Trophoblast cell (in vitro differentiated cells and primary cell): Measurements from ENCODE around the gene CCDC137.

Experiments
- DNase-seq, 2 donors: peaks; one replicate each; pipeline ENCODE4 v3.0.0-alpha.2; 2016
- H2AFZ ChIP-seq: 2 replicates; pipeline ENCODE4 v1.6.1; 2013; ENCODE audit warnings: low read length, moderate library complexity, mild to moderate bottlenecking; ENCODE audit not compliant: insufficient read depth, poor library complexity
- H2AK5ac ChIP-seq: 2 replicates; pipeline ENCODE4 v1.6.1; 2013; ENCODE audit warnings: mild to moderate bottlenecking, low read length
- H2BK120ac ChIP-seq: 2 replicates; pipeline ENCODE4 v1.6.1; 2013; ENCODE audit warnings: low read length, mild to moderate bottlenecking, moderate library complexity; ENCODE audit not compliant: insufficient read depth, poor library complexity
- H2BK12ac ChIP-seq: 2 replicates; pipeline ENCODE4 v1.6.1; 2013; ENCODE audit warnings: mild to moderate bottlenecking, low read length, moderate library complexity
- H2BK5ac ChIP-seq: 2 replicates; pipeline ENCODE4 v1.6.1; 2013; ENCODE audit warnings: low read length, low read depth, moderate library complexity, mild to moderate bottlenecking; ENCODE audit not compliant: poor library complexity
- H3K14ac ChIP-seq: 2 replicates; pipeline ENCODE4 v1.6.1; 2013; ENCODE audit warnings: mild to moderate bottlenecking, low read length
- H3K18ac ChIP-seq: 2 replicates; pipeline ENCODE4 v1.6.1; 2013; ENCODE audit warnings: mild to moderate bottlenecking, low read length
- H3K23ac ChIP-seq: 2 replicates; pipeline ENCODE4 v1.6.1; 2013; ENCODE audit warnings: low read length
- H3K27ac ChIP-seq: 2 replicates; pipeline ENCODE4 v1.5.1; 2013; ENCODE audit warnings: low read depth, mild to moderate bottlenecking, inconsistent platforms, low read length, moderate library complexity
- H3K27me3 ChIP-seq: 2 replicates; pipeline ENCODE4 v1.6.1; 2013; ENCODE audit warnings: inconsistent platforms, mild to moderate bottlenecking, low read length, moderate library complexity; ENCODE audit not compliant: insufficient read depth
- H3K36me3 ChIP-seq, 2 experiments: 1 replicate in 1 of 2; 2 replicates in 1 of 2; pipeline ENCODE4 v1.6.1; 2013; ENCODE audit warnings: low read length in 2 of 2, mild to moderate bottlenecking in 2 of 2, moderate library complexity in 1 of 2; ENCODE audit not compliant: insufficient read depth in 2 of 2, control insufficient read depth in 1 of 2
- H3K4ac ChIP-seq: 2 replicates; pipeline ENCODE4 v1.6.1; 2013; ENCODE audit warnings: low read depth, mild to moderate bottlenecking, low read length, moderate library complexity
- H3K4me1 ChIP-seq, 2 experiments: 1 replicate in 1 of 2; 2 replicates in 1 of 2; pipeline ENCODE4 v1.6.1; 2013; ENCODE audit warnings: low read length in 2 of 2, mild to moderate bottlenecking in 2 of 2, moderate library complexity in 1 of 2; ENCODE audit not compliant: insufficient read depth in 2 of 2, control insufficient read depth in 1 of 2
- H3K4me2 ChIP-seq: 2 replicates; pipeline ENCODE4 v1.6.1; 2013; ENCODE audit warnings: inconsistent platforms, mild to moderate bottlenecking, low read length, moderate library complexity
- H3K4me3 ChIP-seq: 2 replicates; pipeline ENCODE4 v1.5.1; 2013; ENCODE audit warnings: mild to moderate bottlenecking, low read depth, low read length, inconsistent platforms
- H3K79me1 ChIP-seq: one replicate; pipeline ENCODE4 v1.6.1; 2013; ENCODE audit warnings: low read length
- H3K79me2 ChIP-seq: 2 replicates; pipeline ENCODE4 v1.6.1; 2013; ENCODE audit warnings: low read length, mild to moderate bottlenecking; ENCODE audit not compliant: control insufficient read depth, insufficient read depth, poor library complexity
- H3K9ac ChIP-seq: 2 replicates; pipeline ENCODE4 v1.6.1; 2013; ENCODE audit warnings: mild to moderate bottlenecking, low read length
- H3K9me3 ChIP-seq: 2 replicates; pipeline ENCODE4 v1.6.1; 2013; ENCODE audit warnings: low read depth, mild to moderate bottlenecking, control low read depth, inconsistent platforms, low read length; ENCODE audit not compliant: insufficient read depth
- H4K12ac ChIP-seq: 2 replicates; pipeline ENCODE4 v1.6.1; 2013; ENCODE audit warnings: low read depth, mild to moderate bottlenecking, low read length, moderate library complexity
- H4K8ac ChIP-seq: 2 replicates; pipeline ENCODE4 v1.6.1; 2013; ENCODE audit warnings: low read depth, mild to moderate bottlenecking, low read length, moderate library complexity
- H4K91ac ChIP-seq: one replicate; pipeline ENCODE4 v1.6.1; 2013; ENCODE audit warnings: low read depth, mild to moderate bottlenecking, low read length, moderate library complexity
- WGBS: extraction: QIAGEN DNeasy Blood & Tissue Kit; methylation state at CpG from one replicate; pipeline ENCODE4 v1.1.7; 2013; ENCODE audit warnings: missing lambda C conversion rate; ENCODE audit not compliant: insufficient read length, insufficient coverage; ENCODE audit errors: extremely low coverage; 5-methylcytosine and 5-hydroxymethylcytosine counted together

Gene CCDC137

DNA sequence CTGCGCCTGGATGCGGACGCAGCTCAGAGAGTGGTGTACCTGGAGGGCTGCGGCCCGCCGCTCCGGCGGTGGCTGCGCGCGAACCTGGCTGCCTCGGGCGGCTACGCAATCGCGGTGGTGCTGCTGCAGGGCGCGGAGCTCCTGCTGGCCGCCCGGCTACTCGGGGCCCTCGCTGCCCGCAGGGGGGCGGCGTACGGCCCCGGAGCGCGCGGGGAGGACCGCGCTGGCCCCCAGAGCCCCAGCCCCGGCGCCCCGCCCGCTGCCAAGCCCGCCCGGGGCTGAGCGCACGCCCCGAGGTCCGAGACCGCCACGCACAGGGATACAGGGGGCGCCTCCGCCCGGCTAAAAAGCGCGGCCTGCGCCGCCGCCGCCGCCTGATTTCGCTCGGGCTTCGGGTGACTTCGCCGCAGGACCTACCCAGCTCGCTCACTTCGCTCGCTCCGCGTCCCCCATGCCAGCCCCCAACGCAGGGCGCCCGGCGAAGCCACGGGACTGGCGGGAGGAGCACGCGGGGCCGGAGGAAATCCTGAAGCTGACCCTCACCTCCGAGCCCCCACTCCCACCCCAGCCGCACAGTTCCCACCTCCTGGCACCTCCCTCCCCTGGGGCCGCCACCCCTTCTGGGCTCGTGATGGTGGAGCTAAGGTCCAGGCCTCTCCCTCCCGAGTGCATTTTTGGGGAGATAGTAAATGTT is 18.4 kb upstream of the CCDC137 start:
- peak in 1 of 2 donors; percentile 35 for DNase-seq
- H3K27me3 ChIP-seq, result peaks cover 15% of the 10 kb centered on the region

DNA sequence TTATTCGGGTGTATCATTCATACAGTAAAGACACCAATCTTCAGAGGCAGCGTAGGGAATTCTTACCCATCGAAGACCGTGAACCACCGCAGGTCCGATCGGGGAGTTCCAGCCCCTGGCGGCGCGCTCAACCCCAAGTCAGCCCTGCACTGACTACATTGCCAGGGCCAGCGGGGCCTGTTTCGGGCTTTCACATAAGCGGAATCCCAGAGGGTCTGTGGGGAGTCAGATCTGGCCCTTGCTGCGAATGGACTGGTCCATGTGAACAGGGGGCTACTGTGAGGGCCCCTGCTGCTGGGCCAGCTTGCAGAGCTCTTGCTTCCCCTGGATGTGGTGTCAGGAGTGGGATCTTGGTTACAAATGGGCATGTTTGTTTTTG is 17.8 kb upstream of the CCDC137 start:
- Histone ChIP-seq H3K9me3 (peaks cover 17% of the 10 kb centered on the region), H4K8ac (no peak overlapping the region), H3K79me1 (no peaks in the 10 kb centered on the region), H3K79me2 (no peaks in the 10 kb centered on the region), H4K91ac (no peak overlapping the region), H3K9ac (no peak overlapping the region), H2BK12ac (no peak overlapping the region), H3K18ac (no peak overlapping the region), H3K27me3 (peaks cover 15% of the 10 kb centered on the region), H3K4ac (no peak overlapping the region), H2BK120ac (no peak overlapping the region), H3K4me3 (no peak overlapping the region), H2AK5ac (no peak overlapping the region), H3K23ac (no peak overlapping the region), H3K4me2 (no peak overlapping the region), H3K14ac (no peak overlapping the region), H2AFZ (no peak overlapping the region), H2BK5ac (no peak overlapping the region), H3K36me3 (no peaks in the 10 kb centered on the region), H3K4me1 (peaks cover 0 to 4% of the 10 kb centered on the region in 2 experiments), H4K12ac (no peak overlapping the region), H3K27ac (no peak overlapping the region)
- no peak for DNase-seq
- WGBS, result no CpG with 5 or more reads among the region's 14 CpGs

More for the DNA sequence above, 18.4 kb upstream of the CCDC137 start:
- H4K8ac ChIP-seq, result no peak overlapping the region
- no peak overlapping the region for H2AK5ac ChIP-seq
- H4K91ac ChIP-seq, result no peak overlapping the region
- no peak overlapping the region for H3K4me2 ChIP-seq
- H3K27ac ChIP-seq, result no peak overlapping the region
- no peak overlapping the region for H2AFZ ChIP-seq
- no peak overlapping the region for H3K18ac ChIP-seq
- H2BK12ac ChIP-seq, result no peak overlapping the region
- H2BK5ac ChIP-seq, result no peak overlapping the region
- no peak overlapping the region for H3K23ac ChIP-seq
- H3K4me1 ChIP-seq, result peaks cover 0 to 4% of the 10 kb centered on the region in 2 experiments
- H3K79me1 ChIP-seq, result no peaks in the 10 kb centered on the region
- WGBS, result no CpG with 5 or more reads among the region's 78 CpGs
- no peak overlapping the region for H3K9ac ChIP-seq
- H3K36me3 ChIP-seq, result no peaks in the 10 kb centered on the region
- no peaks in the 10 kb centered on the region for H3K79me2 ChIP-seq
- H3K4ac ChIP-seq, result no peak overlapping the region
- no peak overlapping the region for H3K14ac ChIP-seq
- H4K12ac ChIP-seq, result no peak overlapping the region
- no peak overlapping the region for H3K4me3 ChIP-seq
- H3K9me3 ChIP-seq, result peaks cover 17% of the 10 kb centered on the region
- no peak overlapping the region for H2BK120ac ChIP-seq

DNA sequence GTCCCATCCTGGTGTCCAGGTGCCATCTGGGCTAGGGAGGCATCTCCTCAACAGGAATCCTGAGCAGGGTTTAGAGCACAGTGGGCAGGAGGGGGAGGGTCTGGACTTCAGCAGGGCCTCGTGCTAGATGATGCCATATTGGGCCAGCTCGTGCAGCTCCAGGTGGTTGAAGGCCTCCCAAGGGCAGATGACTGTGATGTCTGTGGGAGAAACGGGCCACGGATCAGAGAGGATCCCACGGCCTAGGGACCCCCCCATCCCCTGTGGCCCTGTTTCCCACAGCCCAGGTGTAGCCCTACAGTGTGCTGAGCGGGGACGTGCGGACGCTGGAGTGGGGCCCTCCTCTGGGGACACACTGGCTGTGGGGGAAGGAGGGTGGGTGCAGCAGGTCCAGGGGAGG is 15.6 kb upstream of the CCDC137 start:
- Histone ChIP-seq H2AFZ (no peak overlapping the region), H3K79me1 (no peaks in the 10 kb centered on the region), H2BK120ac (no peak overlapping the region), H3K18ac (no peak overlapping the region), H3K27ac (no peak overlapping the region), H3K4me1 (peaks cover 0 to 4% of the 10 kb centered on the region in 2 experiments), H2AK5ac (no peak overlapping the region), H4K8ac (no peak overlapping the region), H2BK5ac (no peak overlapping the region), H3K36me3 (no peaks in the 10 kb centered on the region), H3K4me2 (no peak overlapping the region), H3K79me2 (no peaks in the 10 kb centered on the region), H3K14ac (no peak overlapping the region), H3K4me3 (no peak overlapping the region), H3K9me3 (peaks cover 17% of the 10 kb centered on the region), H3K4ac (no peak overlapping the region), H4K12ac (no peak overlapping the region), H3K9ac (no peak overlapping the region), H2BK12ac (no peak overlapping the region), H4K91ac (no peak overlapping the region), H3K23ac (no peak overlapping the region), H3K27me3 (peaks cover 15% of the 10 kb centered on the region)
- no CpG with 5 or more reads among the region's 9 CpGs for WGBS
- no peak for DNase-seq

DNA sequence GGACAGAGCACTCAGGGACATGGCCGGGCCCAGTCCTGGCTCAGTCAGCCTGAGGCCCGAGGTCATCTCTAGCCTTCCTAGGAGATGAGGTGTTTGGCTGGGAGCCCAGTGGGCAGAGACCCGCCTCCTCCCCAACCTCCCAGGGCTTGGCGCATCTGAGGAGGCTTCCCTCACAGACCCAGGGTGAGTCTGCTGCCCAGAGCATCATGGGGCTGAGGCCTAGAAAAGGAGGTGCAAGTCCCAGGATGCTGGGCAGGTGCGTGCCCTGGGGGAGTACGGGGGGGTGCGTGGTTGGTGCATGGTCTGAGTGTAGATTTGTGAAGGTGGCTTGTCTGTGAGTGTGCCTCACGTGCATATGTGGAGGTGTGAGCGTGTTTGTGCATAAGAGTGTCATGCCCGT is 14.8 kb upstream of the CCDC137 start:
- no peaks in the 10 kb centered on the region for H3K36me3 ChIP-seq
- H3K9ac ChIP-seq, result peak overlapping the region; percentile 52
- no peak overlapping the region for H3K4ac ChIP-seq
- no peaks in the 10 kb centered on the region for H3K79me2 ChIP-seq
- H3K14ac ChIP-seq, result no peak overlapping the region
- H2AK5ac ChIP-seq, result no peak overlapping the region
- H3K4me3 ChIP-seq, result peak overlapping the region; percentile 28
- peak overlapping the region; percentile 84 for H3K23ac ChIP-seq
- H4K12ac ChIP-seq, result no peak overlapping the region
- H2AFZ ChIP-seq, result no peak overlapping the region
- H2BK120ac ChIP-seq, result no peak overlapping the region
- H3K79me1 ChIP-seq, result no peaks in the 10 kb centered on the region
- H3K27ac ChIP-seq, result no peak overlapping the region
- H3K4me1 ChIP-seq, result peaks cover 0 to 4% of the 10 kb centered on the region in 2 experiments
- no peak overlapping the region for H2BK12ac ChIP-seq
- peaks cover 15% of the 10 kb centered on the region for H3K27me3 ChIP-seq
- H3K18ac ChIP-seq, result no peak overlapping the region
- no peak overlapping the region for H3K4me2 ChIP-seq
- H2BK5ac ChIP-seq, result no peak overlapping the region
- H4K8ac ChIP-seq, result no peak overlapping the region
- no peak for DNase-seq
- no peak overlapping the region for H4K91ac ChIP-seq
- no CpG with 5 or more reads among the region's 10 CpGs for WGBS
- H3K9me3 ChIP-seq, result peaks cover 17% of the 10 kb centered on the region
